ENCODE data around the gene NAT16.
"Not testable (repeated sequence)": the region's sequence is repeated elsewhere in the genome, so short reads cannot be mapped to it uniquely, and the experiment has no call there.

NAT16 gene

DNA sequence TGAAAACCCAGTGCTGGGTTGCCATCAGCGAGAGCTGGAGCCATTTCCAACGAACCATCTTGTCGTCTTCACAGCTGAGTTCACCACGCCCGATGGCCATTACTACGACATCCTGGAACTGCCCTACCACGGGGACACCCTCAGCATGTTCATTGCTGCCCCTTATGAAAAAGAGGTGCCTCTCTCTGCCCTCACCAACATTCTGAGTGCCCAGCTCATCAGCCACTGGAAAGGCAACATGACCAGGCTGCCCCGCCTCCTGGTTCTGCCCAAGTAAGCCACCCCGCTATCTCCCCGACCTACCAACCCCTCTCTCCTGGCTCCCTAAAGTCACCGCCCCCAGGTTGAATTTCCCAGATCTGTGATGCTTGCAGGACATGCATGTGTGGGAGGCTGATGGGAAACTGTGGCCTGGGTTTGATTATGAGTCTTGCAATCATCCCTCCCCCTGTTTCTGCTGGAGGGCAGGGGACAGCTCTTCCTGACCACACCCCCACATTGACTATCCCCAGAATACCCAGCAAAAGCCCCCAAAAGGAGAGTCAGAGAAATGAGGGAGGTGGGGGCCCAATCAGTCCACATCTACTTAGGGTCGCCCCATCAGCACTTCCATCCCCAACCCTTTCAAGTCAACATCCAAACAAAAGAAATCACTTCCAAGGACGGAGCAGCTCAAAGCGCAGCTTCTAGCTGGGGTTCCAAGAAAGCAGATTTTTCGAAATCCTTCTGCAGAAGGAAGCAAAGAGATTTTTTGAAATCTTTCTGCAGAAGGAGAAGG, 46.3 kb downstream of the NAT16 start:
- Histone ChIP-seq H3K4me2 (ENCODE audit: insufficient read depth, low read length) (no peak overlapping the region), H4K20me1 (ENCODE audit: insufficient read depth, low read length) (no peaks in the 10 kb centered on the region), H3K4me3 (ENCODE audit: low read depth in 1 of 2, low read length in 2 of 2) (no peak overlapping the region), H3K27me3 (ENCODE audit: insufficient read depth, low read length, poor library complexity) (no peaks in the 10 kb centered on the region), H3K79me2 (ENCODE audit: insufficient read depth, low read length) (no peaks in the 10 kb centered on the region), H2AFZ (ENCODE audit: low read depth, low read length) (no peak overlapping the region), H3K27ac (ENCODE audit: low read length) (no peak overlapping the region), H3K9me3 (ENCODE audit: insufficient read depth, low read length, severe bottlenecking) (no peaks in the 10 kb centered on the region), H3K36me3 (ENCODE audit: insufficient read depth, low read length) (no peaks in the 10 kb centered on the region), H3K9ac (ENCODE audit: low read depth, low read length) (no peak overlapping the region), H3K4me1 (ENCODE audit: insufficient read depth, low read length) (no peaks in the 10 kb centered on the region)
- TF ChIP-seq, protein P1, sequence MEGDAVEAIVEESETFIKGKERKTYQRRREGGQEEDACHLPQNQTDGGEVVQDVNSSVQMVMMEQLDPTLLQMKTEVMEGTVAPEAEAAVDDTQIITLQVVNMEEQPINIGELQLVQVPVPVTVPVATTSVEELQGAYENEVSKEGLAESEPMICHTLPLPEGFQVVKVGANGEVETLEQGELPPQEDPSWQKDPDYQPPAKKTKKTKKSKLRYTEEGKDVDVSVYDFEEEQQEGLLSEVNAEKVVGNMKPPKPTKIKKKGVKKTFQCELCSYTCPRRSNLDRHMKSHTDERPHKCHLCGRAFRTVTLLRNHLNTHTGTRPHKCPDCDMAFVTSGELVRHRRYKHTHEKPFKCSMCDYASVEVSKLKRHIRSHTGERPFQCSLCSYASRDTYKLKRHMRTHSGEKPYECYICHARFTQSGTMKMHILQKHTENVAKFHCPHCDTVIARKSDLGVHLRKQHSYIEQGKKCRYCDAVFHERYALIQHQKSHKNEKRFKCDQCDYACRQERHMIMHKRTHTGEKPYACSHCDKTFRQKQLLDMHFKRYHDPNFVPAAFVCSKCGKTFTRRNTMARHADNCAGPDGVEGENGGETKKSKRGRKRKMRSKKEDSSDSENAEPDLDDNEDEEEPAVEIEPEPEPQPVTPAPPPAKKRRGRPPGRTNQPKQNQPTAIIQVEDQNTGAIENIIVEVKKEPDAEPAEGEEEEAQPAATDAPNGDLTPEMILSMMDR (IDR thresholded peaks at IDR 0.05; ENCODE audit: borderline replicate concordance, extremely low read depth, low read length, poor library complexity, severe bottlenecking), result no peak
- no peak for TF ChIP-seq EZH2 (IDR thresholded peaks at IDR 0.05; ENCODE audit: borderline replicate concordance, low read depth, low read length, severe bottlenecking)
- DNase-seq (no peak), ATAC-seq (ENCODE audit: insufficient read depth, low read depth) (no peak)

DNA sequence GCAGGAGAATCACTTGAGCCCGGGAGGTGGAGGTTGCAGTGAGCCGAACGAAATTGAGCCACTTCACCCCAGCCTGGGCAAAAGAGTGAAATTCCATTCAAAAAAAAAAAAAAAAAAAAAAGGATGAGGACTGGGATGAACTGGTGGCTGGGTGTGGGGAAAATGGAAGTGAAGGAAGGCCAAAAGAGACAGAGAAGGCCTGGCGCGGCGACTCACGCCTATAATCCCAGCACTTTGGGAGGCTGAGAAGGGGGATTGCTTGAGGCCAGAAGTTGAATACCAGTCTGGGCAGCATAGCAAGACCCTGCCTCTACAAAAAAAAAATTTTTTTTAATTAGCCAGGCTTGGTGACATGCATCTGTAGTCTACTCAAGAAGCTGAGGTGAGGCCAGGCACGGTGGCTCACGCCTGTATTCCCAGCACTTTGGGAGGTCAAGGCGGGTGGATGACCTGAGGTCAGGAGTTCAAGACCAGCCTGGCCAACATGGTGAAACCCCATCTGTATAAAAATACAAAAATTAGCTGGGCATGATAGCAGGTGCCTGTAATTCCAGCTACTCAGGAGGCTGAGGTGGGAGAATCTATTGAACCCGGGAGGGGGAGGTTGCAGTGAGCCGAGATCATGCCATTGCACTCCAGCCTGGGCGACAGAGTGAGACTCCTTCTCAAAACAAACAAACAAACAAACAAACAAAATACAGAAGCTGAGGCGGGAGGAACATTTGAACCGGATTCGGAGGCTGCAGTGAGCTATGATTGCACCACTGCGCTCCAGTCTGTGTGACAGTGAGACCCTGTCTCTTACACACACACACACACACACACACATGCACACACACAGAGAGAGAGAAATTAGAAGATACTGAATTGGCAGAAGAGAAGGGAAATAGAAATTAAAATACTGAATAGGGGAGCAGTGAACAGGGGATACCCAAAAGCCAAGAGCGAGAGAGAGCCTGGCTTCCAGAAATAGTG, 47.2 kb downstream of the NAT16 start:
- not testable (repeated sequence) for DNase-seq; H3K79me2 ChIP-seq (ENCODE audit: insufficient read depth, low read length); H4K20me1 ChIP-seq (ENCODE audit: insufficient read depth, low read length); H3K4me3 ChIP-seq (ENCODE audit: low read depth in 1 of 2, low read length in 2 of 2); H3K9me3 ChIP-seq (ENCODE audit: insufficient read depth, low read length, severe bottlenecking); H3K4me2 ChIP-seq (ENCODE audit: insufficient read depth, low read length); H2AFZ ChIP-seq (ENCODE audit: low read depth, low read length); ATAC-seq (ENCODE audit: insufficient read depth, low read depth); H3K9ac ChIP-seq (ENCODE audit: low read depth, low read length); H3K27me3 ChIP-seq (ENCODE audit: insufficient read depth, low read length, poor library complexity); H3K36me3 ChIP-seq (ENCODE audit: insufficient read depth, low read length); H3K4me1 ChIP-seq (ENCODE audit: insufficient read depth, low read length); H3K27ac ChIP-seq (ENCODE audit: low read length)

DNA sequence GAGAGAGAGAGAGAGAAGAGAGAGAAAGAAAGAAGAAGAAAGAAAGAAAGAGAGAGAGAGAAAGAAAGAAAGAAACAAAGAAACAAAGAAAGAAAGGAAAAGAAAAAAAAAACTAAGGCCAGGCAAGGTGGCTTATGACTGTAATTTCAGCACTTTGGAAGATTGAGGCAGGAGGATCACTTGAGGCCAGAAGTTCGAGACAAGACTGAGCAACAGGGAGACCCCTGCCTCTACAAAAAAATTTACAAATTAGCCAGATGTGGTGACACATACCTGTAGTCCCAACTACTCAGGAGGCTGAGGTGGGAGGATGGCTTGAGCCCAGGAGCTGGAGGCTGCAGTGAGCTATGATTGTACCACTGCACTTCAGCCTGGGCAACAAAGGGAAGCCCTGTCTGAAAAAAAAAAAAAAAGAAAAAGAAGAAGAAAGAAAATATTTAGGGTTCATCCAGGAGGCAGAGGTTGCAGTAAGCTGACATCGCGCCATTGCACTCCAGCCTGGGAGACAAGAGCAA, 50.4 kb downstream of the NAT16 start:
- no peak overlapping the region for H3K4me3 ChIP-seq (ENCODE audit: low read depth in 1 of 2, low read length in 2 of 2)
- no peak overlapping the region for H2AFZ ChIP-seq (ENCODE audit: low read depth, low read length)
- no peak overlapping the region for H3K27ac ChIP-seq (ENCODE audit: low read length)
- TF ChIP-seq EZH2 (IDR thresholded peaks at IDR 0.05; ENCODE audit: borderline replicate concordance, low read depth, low read length, severe bottlenecking), result no peak
- TF ChIP-seq, protein P1 (IDR thresholded peaks at IDR 0.05; ENCODE audit: borderline replicate concordance, extremely low read depth, low read length, poor library complexity, severe bottlenecking), result no peak
- ATAC-seq (ENCODE audit: insufficient read depth, low read depth), result no peak
- no peak for DNase-seq
- no peaks in the 10 kb centered on the region for H3K79me2 ChIP-seq (ENCODE audit: insufficient read depth, low read length)
- no peaks in the 10 kb centered on the region for H3K36me3 ChIP-seq (ENCODE audit: insufficient read depth, low read length)
- no peak overlapping the region for H3K4me2 ChIP-seq (ENCODE audit: insufficient read depth, low read length)
- no peaks in the 10 kb centered on the region for H3K9me3 ChIP-seq (ENCODE audit: insufficient read depth, low read length, severe bottlenecking)
- peaks cover 31% of the 10 kb centered on the region for H3K4me1 ChIP-seq (ENCODE audit: insufficient read depth, low read length)
- H3K9ac ChIP-seq (ENCODE audit: low read depth, low read length), result no peak overlapping the region
- H4K20me1 ChIP-seq (ENCODE audit: insufficient read depth, low read length), result 0 out of 2 replicates have a peak, but pooled peaks cover 3% of the 10 kb centered on the region
- H3K27me3 ChIP-seq (ENCODE audit: insufficient read depth, low read length, poor library complexity), result no peaks in the 10 kb centered on the region

All from DND-41 (cell line).